Measurements from ENCODE around the gene DNAJB13. TPM values are rescaled to one million over a fixed set of nuclear protein-coding genes. Genes with fewer than 3 reads are reported as not detected.
"Not testable (repeated sequence)": the region's sequence is repeated elsewhere in the genome, so short reads cannot be mapped to it uniquely, and the experiment has no call there.

The DNAJB13 gene, protein sequence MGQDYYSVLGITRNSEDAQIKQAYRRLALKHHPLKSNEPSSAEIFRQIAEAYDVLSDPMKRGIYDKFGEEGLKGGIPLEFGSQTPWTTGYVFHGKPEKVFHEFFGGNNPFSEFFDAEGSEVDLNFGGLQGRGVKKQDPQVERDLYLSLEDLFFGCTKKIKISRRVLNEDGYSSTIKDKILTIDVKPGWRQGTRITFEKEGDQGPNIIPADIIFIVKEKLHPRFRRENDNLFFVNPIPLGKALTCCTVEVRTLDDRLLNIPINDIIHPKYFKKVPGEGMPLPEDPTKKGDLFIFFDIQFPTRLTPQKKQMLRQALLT
- 0.65 TPM for polyA plus RNA-seq (2013, experiment 1 of 2; ENCODE audit: insufficient read length)
- polyA plus RNA-seq (2013, experiment 2 of 2; ENCODE audit: insufficient read length) = 0.94 TPM

DNA sequence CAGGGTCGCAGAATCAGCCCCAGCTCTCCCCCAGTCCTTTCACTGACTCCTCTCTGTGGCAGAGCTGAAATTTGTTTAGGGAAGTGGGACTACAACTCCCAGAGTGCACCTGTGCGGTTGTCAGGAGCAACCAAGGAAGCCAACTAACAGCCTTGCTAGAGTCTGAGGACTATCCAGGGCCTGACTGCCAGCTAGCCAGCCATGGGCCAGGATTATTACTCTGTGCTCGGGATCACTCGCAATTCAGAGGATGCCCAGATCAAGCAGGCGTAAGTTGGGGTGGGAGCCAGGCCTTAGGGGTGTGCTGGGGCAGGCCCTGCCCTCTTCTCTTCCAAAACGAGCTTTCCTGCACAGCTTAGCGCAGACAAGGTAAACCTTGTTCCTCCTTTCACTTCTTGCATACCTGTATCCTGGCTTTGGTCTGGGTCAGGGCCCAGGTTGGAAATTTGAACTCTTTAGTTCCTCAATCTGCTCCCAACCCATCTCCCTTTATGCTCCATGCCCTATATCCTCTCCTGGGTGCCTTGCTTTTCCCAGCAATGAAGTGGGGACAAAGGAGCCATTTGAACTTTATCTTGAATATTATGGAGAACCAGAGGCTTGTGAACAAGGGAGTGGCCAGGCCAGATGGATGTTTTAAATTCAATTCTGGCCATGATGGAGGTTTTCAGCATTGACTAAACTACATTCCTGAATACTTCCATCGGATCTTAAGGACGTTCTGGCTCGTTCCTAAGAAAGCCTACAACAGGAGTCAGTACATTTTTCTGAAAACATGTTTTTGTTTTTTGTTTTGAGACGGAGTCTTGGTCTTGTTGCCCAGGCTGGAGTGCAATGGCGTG is at the start of gene DNAJB13:
DNAJB13 (plus strand) TSS at position 158 of the 842 bp plus-strand sequence; CDS start at position 202, 44 bp downstream.
- DNase-seq = peak; percentile 38

- DNase-seq = no peak
Measured at GRCh38 chr11:73902303-73902702, 48.5 kb upstream of the DNAJB13 start.

DNA sequence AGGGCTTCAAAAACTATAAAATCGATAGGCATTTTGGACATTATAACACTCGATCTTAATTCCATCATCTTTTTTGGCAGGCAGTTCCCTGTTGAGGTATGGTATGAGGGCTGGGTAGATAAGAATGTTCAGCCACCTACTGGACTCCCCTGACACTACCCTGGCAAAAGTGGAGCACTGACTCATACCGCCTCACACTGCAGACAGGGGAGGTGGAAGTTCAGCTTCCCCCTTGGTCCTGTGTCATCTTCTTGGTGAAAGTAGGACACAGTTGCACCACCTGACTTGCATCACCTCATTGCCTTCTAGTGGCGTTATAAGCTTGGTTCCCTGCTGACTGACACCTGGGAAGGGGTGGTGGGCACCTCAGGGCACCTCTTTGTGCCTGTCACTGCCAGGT is 43.6 kb upstream of the DNAJB13 start:
- peak; percentile 23 for DNase-seq

DNA sequence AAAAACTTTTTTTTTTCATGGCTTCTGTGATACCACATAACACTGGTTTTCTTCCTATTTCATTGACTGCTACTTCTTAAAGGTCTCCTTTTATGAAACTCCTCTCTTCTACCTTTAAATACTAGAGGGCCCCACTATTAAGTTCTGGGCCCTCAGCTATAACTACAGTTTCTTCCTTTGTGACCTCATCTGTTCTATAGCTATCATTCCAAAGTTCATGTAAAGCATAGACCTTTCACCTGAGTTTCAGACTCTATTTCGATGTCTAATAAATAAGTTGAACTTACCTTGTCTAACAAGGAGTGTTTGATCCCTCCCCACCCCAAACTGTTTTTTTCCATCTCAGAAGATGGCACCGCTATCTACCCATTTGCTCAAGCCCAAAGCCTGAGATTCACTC is 38.8 kb upstream of the DNAJB13 start:
- no peak for DNase-seq

GRCh38 chr11:73913472-73913871 is 37.4 kb upstream of the DNAJB13 start:
- DNase-seq = no peak

GRCh38 chr11:73914284-73914683 is 36.5 kb upstream of the DNAJB13 start:
- DNase-seq = no peak

DNA sequence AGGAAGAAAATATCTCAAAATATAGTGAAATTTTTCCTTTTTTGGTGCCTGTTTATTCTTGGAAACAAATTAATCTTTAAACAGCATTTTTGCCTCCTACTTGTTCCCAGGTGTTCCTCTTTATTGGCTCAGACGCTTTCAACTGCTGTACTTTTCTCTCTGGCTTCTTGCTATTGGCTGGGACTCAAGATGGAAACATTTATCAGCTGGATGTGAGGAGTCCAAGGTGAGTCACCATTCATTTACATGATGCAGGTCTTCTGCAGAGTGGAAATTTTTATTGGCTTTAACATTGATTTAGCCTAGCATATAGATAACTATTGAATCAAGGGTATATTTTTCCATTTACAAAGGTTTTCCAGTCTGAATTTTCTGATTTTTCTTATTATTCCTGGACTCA is 34.4 kb upstream of the DNAJB13 start:
- no peak for DNase-seq

- DNase-seq = no peak
Measured at GRCh38 chr11:73921180-73921579, 29.6 kb upstream of the DNAJB13 start.

GRCh38 chr11:73929388-73929787 is 21.4 kb upstream of the DNAJB13 start:
- DNase-seq = no peak

DNA sequence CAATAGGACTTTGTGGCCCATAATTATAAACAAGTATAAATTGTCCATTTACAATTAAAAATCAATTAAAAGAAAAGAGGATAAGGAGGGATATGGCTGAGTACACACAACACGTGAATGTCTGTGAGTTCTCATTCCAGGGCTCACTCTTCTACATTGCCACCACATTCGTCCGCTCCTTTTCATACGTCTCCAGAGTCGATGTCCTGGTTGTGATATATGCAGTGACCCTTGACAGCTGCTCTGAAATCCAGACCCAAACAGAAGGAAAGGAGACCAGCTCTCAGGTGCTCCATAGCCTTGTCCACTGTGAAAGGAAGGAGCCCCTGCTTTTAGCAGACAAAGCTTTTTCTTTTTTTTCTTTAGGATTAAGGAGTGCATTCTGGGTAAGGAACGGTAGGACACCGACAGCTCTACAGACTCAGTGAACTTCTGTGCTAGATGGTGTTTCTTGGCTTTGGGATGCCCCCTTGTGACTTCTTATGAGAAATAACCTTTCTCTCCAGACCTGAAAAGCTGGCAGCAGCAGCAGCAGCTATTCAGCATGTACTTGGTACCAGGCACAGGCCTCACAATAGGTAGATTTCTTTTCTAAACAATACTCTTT is 19.7 kb upstream of the DNAJB13 start:
- peak; percentile 72 for DNase-seq

DNA sequence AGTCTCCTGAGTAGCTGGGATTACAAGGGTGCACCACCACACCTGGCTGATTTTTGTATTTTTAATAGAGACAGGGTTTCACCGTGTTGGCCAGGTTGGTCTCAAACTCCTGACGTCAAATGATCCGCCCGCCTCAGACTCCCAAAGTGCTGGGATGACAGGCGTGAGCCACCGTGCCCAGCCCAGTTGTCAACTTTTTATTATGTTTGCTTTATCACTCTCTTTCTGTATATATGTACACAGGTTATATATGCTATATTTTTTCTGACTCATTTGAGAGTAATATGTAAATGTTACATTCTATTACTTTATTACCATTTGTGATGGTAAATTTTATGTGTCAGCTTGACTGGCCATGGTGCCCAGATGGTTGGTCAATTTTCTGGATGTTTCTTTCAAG is 18.9 kb upstream of the DNAJB13 start:
- DNase-seq = no peak

DNA sequence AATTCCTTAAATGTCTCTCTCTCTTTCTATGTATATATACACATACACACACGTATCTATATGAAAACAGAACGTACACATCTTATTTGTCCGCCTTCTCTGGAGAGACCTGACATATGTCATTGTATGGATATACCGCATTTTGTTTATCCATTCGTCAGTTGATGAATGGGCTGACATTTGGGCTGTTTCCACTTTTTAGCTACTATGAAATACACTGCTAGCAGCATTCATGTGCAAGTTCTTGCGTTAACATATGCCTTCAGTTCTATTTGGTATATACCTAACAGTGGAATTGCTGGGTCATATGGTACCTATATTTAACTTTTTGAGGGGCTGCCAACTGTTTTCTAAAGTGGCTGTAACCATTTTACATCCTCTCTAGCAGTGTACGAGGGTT is 18.0 kb upstream of the DNAJB13 start:
- no peak for DNase-seq

DNA sequence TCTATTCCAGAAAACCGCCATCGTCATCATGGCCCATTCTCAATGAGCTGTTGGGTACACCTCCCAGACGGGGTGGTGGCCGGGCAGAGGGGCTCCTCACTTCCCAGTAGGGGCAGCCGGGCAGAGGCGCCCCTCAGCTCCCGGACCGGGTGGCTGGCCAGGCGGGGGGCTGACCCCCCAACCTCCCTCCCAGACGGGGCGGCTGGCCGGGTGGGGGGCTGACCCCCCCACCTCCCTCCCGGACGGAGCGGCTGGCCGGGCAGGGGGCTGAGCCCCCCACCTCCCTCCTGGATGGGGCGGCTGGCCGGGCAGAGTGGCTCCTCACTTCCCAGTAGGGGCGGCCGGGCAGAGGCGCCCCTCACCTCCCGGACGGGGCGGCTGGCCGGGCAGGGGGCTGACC is 14.8 kb upstream of the DNAJB13 start:
- DNase-seq = not testable (repeated sequence)

GRCh38 chr11:73939096-73939495 is 11.7 kb upstream of the DNAJB13 start:
- peak; percentile 40 for DNase-seq

DNA sequence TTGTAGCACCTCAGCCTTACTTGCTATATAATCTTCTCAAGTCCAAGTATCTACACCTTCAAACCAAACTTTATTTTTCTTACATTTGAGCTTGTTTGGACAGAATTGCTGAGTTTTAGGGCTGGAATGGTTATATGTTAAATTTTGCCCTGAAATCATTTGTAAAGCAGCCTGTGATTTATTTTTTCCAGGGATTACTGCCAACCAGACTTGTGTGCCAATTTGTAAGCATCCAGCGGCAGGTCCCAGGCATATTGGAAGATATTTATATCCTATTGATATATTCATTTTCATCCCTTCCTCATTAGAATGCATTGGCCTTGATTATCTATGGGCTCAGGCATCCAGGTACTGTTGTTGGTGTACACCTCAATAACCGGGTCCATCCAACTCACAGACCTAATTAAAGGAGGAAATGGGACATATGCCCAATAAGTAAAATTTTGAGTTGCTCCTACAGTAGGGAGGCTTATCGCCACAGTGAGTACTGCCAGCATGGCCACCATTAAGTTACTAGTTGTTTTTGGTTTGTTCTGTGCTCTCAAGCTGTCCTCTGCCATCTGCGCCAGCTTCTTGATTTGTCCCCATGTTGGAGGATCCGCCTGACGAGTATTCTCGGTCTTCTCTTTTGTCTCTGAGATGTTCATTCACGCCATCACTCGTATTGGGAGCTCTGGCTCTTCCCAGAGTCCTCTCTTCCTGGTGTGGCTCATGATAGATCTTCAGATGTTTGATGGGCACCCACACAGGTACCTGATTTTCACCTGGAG is 9.8 kb upstream of the DNAJB13 start:
- no peak for DNase-seq

- no peak for DNase-seq
Measured at GRCh38 chr11:73942010-73942409, 8.8 kb upstream of the DNAJB13 start.

- DNase-seq = no peak
Measured at GRCh38 chr11:73944085-73944484, 6.7 kb upstream of the DNAJB13 start.

GRCh38 chr11:73944901-73945300 is 5.9 kb upstream of the DNAJB13 start:
- DNase-seq = no peak

- no peak for DNase-seq
Measured at GRCh38 chr11:73945396-73945795, 5.4 kb upstream of the DNAJB13 start.

- DNase-seq = no peak
Measured at GRCh38 chr11:73946798-73947458, 3.9 kb upstream of the DNAJB13 start.

DNA sequence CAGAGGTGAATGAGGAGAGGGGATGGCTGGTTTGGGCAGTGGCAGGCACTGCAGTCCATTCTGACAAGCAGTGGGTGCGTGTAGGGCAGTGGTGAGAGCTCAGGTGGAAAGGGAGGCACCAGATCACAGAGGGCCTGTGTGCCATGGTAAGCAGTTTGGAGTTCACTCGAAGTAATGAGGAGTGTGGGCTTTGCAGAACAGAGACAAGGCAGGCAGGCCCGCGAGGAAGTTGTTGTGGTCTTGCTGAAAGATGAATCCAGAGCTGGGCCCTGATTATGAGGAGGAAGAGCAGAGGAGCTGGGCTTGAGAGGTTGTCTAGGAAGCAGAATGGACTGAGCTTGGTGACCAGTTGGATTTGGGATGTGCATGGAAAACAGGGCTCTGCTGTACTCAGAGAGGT is 1.6 kb upstream of the DNAJB13 start:
- DNase-seq = no peak

- no peak for DNase-seq
Measured at GRCh38 chr11:73949912-73950311, 914 bp upstream of the DNAJB13 start.
